GM12878 (cell line): ENCODE measurements around the gene GPATCH3. TPM values are rescaled to one million over a fixed set of nuclear protein-coding genes. Genes with fewer than 3 reads are reported as not detected.

Experiments used
- ATAC-seq: fragments of 200-7000 bp; cut with Tn5 transposase; 3 replicates; pipeline ENCODE4 v1.9.1; 2020; ENCODE audit warnings: mild to moderate bottlenecking, moderate library complexity
- BruUV-seq: library from RNA; stranded (reverse); fragments of 400-500 nt; replicated peaks from 2 replicates; lab custom pipeline; 2021; lab: Mats Ljungman, UMichigan
- CTCF ChIA-PET: fragments of 300-600 bp; sonication (Branson Sonifier 250); formaldehyde crosslinking; extraction: SDS; loops from one replicate; lab custom pipeline; 2021; ENCODE audit warnings: inconsistent platforms; lab: Yijun Ruan, JAX
- POLR2A ChIA-PET: fragments of 350-600 bp; formaldehyde crosslinking; extraction: SDS; loops from one replicate; lab custom pipeline; 2021; ENCODE audit warnings: inconsistent platforms; lab: Charles Lee
- RAD21 ChIA-PET: fragments of 300-600 bp; sonication (Branson Sonifier 250); formaldehyde crosslinking; loops from one replicate; lab custom pipeline; 2023; ENCODE audit warnings: antibody characterized with exemption; ENCODE audit not compliant: unreplicated experiment; lab: Charles Lee
- SMC1A ChIA-PET: fragments of 300-600 bp; sonication (Branson Sonifier 250); formaldehyde crosslinking; loops from one replicate; lab custom pipeline; 2023; ENCODE audit not compliant: unreplicated experiment, uncharacterized antibody; lab: Charles Lee
- DNase-seq: peaks from one replicate; pipeline ENCODE4 v3.0.0-alpha.2; 2011; ENCODE audit warnings: low read depth, low spot score
- FAIRE-seq: peaks from 3 replicates; lab custom pipeline; 2011; peaks lifted over from hg19 to GRCh38; lab: Jason Lieb, UNC
- H2AFZ ChIP-seq: 2 replicates; pipeline ENCODE4 v1.6.0; 2011; ENCODE audit warnings: low read depth, low read length, control low read depth; ENCODE audit not compliant: control insufficient read depth
- H3K27ac ChIP-seq: 2 replicates; pipeline ENCODE4 v1.5.1; 2011; ENCODE audit warnings: control low read depth; ENCODE audit not compliant: control insufficient read depth, insufficient read depth
- H3K27me3 ChIP-seq, 2 experiments: replicated peaks in 1 of 2; 2 replicates each; pipeline versions ENCODE4 v1.6.0 to v1.6.1; 2011; ENCODE audit warnings: low read length in 1 of 2; ENCODE audit not compliant: control insufficient read depth in 2 of 2, insufficient read depth in 2 of 2
- H3K36me3 ChIP-seq, 2 experiments: 2 replicates each; pipeline ENCODE4 v1.5.1; 2011; ENCODE audit warnings: low read length in 1 of 2; ENCODE audit not compliant: control insufficient read depth in 2 of 2, insufficient read depth in 2 of 2
- H3K4me1 ChIP-seq: 2 replicates; pipeline ENCODE4 v1.6.1; 2011; ENCODE audit warnings: mild to moderate bottlenecking, low read length, moderate library complexity, mixed read lengths; ENCODE audit not compliant: control insufficient read depth, insufficient read depth
- H3K4me2 ChIP-seq: 2 replicates; pipeline ENCODE4 v1.6.0; 2011; ENCODE audit warnings: control low read depth; ENCODE audit not compliant: control insufficient read depth, insufficient read depth
- H3K4me3 ChIP-seq: fragments of 200-600 bp; sonication (generic); 2 replicates; pipeline ENCODE4 v1.5.1; 2016
- H3K79me2 ChIP-seq: 2 replicates; pipeline ENCODE4 v1.6.0; 2011; ENCODE audit warnings: low read length; ENCODE audit not compliant: control insufficient read depth, insufficient read depth
- H3K9ac ChIP-seq: 2 replicates; pipeline ENCODE4 v1.8.0; 2011; ENCODE audit warnings: low read length, control low read depth, mixed read lengths; ENCODE audit not compliant: control insufficient read depth, insufficient read depth
- H3K9me3 ChIP-seq: replicated peaks from 3 replicates; pipeline ENCODE4 v1.5.1; 2011; ENCODE audit warnings: mild to moderate bottlenecking, low read length; ENCODE audit not compliant: control insufficient read depth, insufficient read depth
- H4K20me1 ChIP-seq: 2 replicates; pipeline ENCODE4 v1.6.0; 2011; ENCODE audit not compliant: control insufficient read depth, insufficient read depth
- EZH2 ChIP-seq: IDR thresholded peaks from 2 replicates; pipeline ENCODE4 v1.6.1; 2012; ENCODE audit warnings: low read depth, mild to moderate bottlenecking, control low read depth, inconsistent platforms, low read length, borderline replicate concordance; ENCODE audit not compliant: control insufficient read depth
- IKZF2 ChIP-seq, 2 experiments: fragments of 450-650 bp; IDR thresholded peaks; 2 replicates each; pipeline ENCODE4 v1.6.1; 2017; ENCODE audit warnings: mild to moderate bottlenecking in 2 of 2, moderate library complexity in 2 of 2
- KDM1A ChIP-seq: fragments of 200-600 bp; sonication (generic); IDR thresholded peaks from 2 replicates; pipeline ENCODE4 v1.6.1; 2016; ENCODE audit warnings: borderline replicate concordance
- TARDBP ChIP-seq: IDR thresholded peaks from 2 replicates; pipeline ENCODE4 v1.6.1; 2016; ENCODE audit warnings: borderline replicate concordance
- TCF3 ChIP-seq: IDR thresholded peaks from 2 replicates; pipeline ENCODE4 v1.6.1; 2012; ENCODE audit warnings: low read depth, mild to moderate bottlenecking, low read length, borderline replicate concordance; ENCODE audit not compliant: insufficient read depth
- ZNF24 ChIP-seq: fragments of 450-650 bp; IDR thresholded peaks from 2 replicates; pipeline ENCODE4 v1.6.1; 2017; ENCODE audit warnings: antibody characterized with exemption, mild to moderate bottlenecking
- ZSCAN29 ChIP-seq: fragments of 450-650 bp; IDR thresholded peaks from 2 replicates; pipeline ENCODE4 v1.6.1; 2017; ENCODE audit warnings: mild to moderate bottlenecking, moderate library complexity
- WGBS: methylation state at CpG from one replicate; pipeline ENCODE4 v1.1.6; 2016; ENCODE audit warnings: low lambda C conversion rate; ENCODE audit not compliant: insufficient replicate concordance, insufficient coverage; ENCODE audit errors: missing lambda C conversion rate; 5-methylcytosine and 5-hydroxymethylcytosine counted together
- in situ Hi-C: fragments of 300-500 bp; cut with MboI; formaldehyde crosslinking; loops from 9 replicates; pipeline ENCODE4 v1.14.3; 2018; ENCODE audit warnings: mixed read lengths
- intact Hi-C: fragments of 100-400 bp; cut with micrococcal nuclease; formaldehyde crosslinking; loops from one replicate; pipeline ENCODE4 v1.14.2; 2022; ENCODE audit not compliant: unreplicated experiment
- polyA plus RNA-seq, 11 experiments: library from polyadenylated mRNA; depleted of rRNA in 4 of 11; unstranded in 6 of 11; stranded (reverse) in 5 of 11; fragments of >200 nt; fragmentation: Nextera tagmentation in 4 of 11; fragmentation: Illumina TruSeq in 1 of 11; extraction: Ambion mirVana in 4 of 11; extraction: Trizol in 1 of 11; gene quantifications; 1 replicate in 1 of 11; 2 replicates in 10 of 11; pipeline versions ENCODE4 v1.2.1 to v1.2.3, GENCODE V29; 2011 to 2016; ENCODE audit warnings: inconsistent platforms in 2 of 11, missing spikeins in 2 of 11, low read depth in 1 of 11
- total RNA-seq, 4 experiments: library from RNA; depleted of rRNA in 3 of 4; stranded (reverse); fragments of >200 nt in 3 of 4; fragmentation: Illumina TruSeq in 1 of 4; extraction: Trizol in 1 of 4; gene quantifications; 2 replicates each; pipeline versions ENCODE4 v1.2.1 to v1.2.3, GENCODE V29; 2013 to 2021
- TF ChIP-seq, protein P1 (sequence below): IDR thresholded peaks from 2 replicates; pipeline ENCODE4 v1.6.1; 2012; ENCODE audit warnings: improper control_type of control experiment, low read depth, low read length; ENCODE audit not compliant: insufficient replicate concordance
- TF ChIP-seq, protein P2 (sequence below): fragments of 450-650 bp; IDR thresholded peaks from 2 replicates; pipeline ENCODE4 v1.6.1; 2016; ENCODE audit warnings: mild to moderate bottlenecking

The GPATCH3 gene
- total and polyA plus RNA-seq, 10 of the 15 experiments (the other 5 are each of a cell fraction or from before 2014, with no cell fraction given) = 0.56 to 13.4 (median 8.7) TPM

DNA sequence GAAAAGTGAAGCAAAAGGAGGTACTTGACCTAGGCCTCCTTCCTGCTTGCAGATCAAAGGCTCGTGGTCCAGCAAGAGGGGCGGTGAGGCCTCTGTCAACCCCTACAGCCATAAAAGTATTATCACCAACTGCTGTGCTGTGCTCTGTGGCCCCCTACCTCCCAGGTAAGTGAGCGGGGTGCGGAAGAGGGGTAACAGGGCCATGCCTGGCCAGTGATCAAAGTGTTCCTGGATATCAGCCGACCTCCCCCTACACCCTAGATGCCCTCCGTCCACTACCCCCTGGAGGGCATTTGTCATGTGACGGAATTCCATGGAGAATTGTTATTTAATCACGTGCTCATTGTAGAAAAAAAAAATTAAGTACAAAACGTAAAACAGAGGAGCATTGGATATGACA, 47.6 kb downstream of the GPATCH3 start:
- H2AFZ ChIP-seq = no peak overlapping the region
- no peaks in the 10 kb centered on the region for H4K20me1 ChIP-seq
- DNase-seq = no peak
- peaks cover 36 to 55% of the 10 kb centered on the region in 2 experiments for H3K36me3 ChIP-seq
- TF ChIP-seq TCF3 (no peak), TARDBP (no peak), IKZF2 (IDR thresholded peaks at IDR 0.05) (no peak), ZSCAN29 (no peak), EZH2 (no peak), ZNF24 (no peak), KDM1A (no peak)
- TF ChIP-seq, protein P1, sequence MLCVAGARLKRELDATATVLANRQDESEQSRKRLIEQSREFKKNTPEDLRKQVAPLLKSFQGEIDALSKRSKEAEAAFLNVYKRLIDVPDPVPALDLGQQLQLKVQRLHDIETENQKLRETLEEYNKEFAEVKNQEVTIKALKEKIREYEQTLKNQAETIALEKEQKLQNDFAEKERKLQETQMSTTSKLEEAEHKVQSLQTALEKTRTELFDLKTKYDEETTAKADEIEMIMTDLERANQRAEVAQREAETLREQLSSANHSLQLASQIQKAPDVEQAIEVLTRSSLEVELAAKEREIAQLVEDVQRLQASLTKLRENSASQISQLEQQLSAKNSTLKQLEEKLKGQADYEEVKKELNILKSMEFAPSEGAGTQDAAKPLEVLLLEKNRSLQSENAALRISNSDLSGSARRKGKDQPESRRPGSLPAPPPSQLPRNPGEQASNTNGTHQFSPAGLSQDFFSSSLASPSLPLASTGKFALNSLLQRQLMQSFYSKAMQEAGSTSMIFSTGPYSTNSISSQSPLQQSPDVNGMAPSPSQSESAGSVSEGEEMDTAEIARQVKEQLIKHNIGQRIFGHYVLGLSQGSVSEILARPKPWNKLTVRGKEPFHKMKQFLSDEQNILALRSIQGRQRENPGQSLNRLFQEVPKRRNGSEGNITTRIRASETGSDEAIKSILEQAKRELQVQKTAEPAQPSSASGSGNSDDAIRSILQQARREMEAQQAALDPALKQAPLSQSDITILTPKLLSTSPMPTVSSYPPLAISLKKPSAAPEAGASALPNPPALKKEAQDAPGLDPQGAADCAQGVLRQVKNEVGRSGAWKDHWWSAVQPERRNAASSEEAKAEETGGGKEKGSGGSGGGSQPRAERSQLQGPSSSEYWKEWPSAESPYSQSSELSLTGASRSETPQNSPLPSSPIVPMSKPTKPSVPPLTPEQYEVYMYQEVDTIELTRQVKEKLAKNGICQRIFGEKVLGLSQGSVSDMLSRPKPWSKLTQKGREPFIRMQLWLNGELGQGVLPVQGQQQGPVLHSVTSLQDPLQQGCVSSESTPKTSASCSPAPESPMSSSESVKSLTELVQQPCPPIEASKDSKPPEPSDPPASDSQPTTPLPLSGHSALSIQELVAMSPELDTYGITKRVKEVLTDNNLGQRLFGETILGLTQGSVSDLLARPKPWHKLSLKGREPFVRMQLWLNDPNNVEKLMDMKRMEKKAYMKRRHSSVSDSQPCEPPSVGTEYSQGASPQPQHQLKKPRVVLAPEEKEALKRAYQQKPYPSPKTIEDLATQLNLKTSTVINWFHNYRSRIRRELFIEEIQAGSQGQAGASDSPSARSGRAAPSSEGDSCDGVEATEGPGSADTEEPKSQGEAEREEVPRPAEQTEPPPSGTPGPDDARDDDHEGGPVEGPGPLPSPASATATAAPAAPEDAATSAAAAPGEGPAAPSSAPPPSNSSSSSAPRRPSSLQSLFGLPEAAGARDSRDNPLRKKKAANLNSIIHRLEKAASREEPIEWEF = no peak
- TF ChIP-seq, protein P2, sequence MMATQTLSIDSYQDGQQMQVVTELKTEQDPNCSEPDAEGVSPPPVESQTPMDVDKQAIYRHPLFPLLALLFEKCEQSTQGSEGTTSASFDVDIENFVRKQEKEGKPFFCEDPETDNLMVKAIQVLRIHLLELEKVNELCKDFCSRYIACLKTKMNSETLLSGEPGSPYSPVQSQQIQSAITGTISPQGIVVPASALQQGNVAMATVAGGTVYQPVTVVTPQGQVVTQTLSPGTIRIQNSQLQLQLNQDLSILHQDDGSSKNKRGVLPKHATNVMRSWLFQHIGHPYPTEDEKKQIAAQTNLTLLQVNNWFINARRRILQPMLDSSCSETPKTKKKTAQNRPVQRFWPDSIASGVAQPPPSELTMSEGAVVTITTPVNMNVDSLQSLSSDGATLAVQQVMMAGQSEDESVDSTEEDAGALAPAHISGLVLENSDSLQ = no peak
- TF ChIP-seq, all 136 proteins: peak for 0
- Histone ChIP-seq H3K4me3 (no peak overlapping the region), H3K79me2 (no peaks in the 10 kb centered on the region), H3K9ac (no peak overlapping the region), H3K27ac (no peak overlapping the region), H3K27me3 (no peaks in the 10 kb centered on the region), H3K4me1 (no peaks in the 10 kb centered on the region), H3K9me3 (no peaks in the 10 kb centered on the region), H3K4me2 (no peak overlapping the region)
- no TSS peak for BruUV-seq
- ATAC-seq (no peak), FAIRE-seq (no peak)
- intact Hi-C loops (loop anchor here (1.0 kb wide), 1 partner anchor 26 kb away; no protein-coding TSS in a partner anchor), in situ Hi-C loops (no loop called here)
- ChIA-PET SMC1A (no interaction called here), CTCF (interaction anchor here (1.0 kb wide), 3 partner anchors 10 to 42 kb away, joined by 3 to 5 read pairs (median 4); partner anchors contain the start of gene SFN), POLR2A (no interaction called here), RAD21 (interaction anchor here (1.0 to 1.1 kb wide), 2 partner anchors 42 to 250 kb away, joined by 3 to 4 read pairs; no protein-coding TSS in a partner anchor)
- 50% methylated on average over 9 of the region's 9 CpGs for WGBS
